Coronary artery (tissue), 2 donors: Measurements from ENCODE around the gene CHRM4.

ENCODE experiments used
- DNase-seq: peaks from one replicate; pipeline ENCODE4 v3.0.0-alpha.2; 2017; ENCODE audit warnings: low spot score
- H3K27ac ChIP-seq, 2 donors: fragments of 200-600 bp; sonication (generic); one replicate each; pipeline ENCODE4 v1.5.1; 2016 to 2019
- H3K4me3 ChIP-seq: fragments of 200-600 bp; sonication (generic); 2 replicates; pipeline ENCODE4 v1.5.1; 2016; ENCODE audit warnings: mild to moderate bottlenecking, moderate library complexity
- TF ChIP-seq, protein P1 (sequence below): fragments of 200-600 bp; sonication (generic); IDR thresholded peaks from one replicate; pipeline ENCODE4 v1.5.1; 2019; ENCODE audit warnings: antibody characterized with exemption

The CHRM4 gene

DNA sequence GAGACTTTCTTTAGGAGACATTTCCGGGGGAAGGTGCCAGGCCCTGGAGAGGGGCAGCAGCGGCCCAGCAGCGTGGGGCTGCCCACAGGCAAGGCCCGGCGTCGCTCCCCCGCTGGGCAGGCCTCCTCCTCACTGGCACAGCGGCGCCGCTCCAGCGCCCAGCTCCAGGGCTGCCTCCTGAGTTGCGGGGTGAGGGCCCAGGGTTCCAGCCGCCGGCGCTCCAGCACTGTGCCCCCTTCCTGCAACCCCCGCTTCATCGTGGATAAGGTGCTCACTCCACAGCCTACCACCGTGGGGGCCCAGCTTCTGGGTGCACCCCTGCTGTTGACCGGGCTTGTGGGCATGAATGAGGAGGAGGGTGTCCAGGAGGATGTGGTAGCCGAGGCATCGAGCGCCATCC is 25.3 kb downstream of the CHRM4 start:
- Histone ChIP-seq H3K27ac (no peak overlapping the region), H3K4me3 (no peak overlapping the region)
- TF ChIP-seq, protein P1, sequence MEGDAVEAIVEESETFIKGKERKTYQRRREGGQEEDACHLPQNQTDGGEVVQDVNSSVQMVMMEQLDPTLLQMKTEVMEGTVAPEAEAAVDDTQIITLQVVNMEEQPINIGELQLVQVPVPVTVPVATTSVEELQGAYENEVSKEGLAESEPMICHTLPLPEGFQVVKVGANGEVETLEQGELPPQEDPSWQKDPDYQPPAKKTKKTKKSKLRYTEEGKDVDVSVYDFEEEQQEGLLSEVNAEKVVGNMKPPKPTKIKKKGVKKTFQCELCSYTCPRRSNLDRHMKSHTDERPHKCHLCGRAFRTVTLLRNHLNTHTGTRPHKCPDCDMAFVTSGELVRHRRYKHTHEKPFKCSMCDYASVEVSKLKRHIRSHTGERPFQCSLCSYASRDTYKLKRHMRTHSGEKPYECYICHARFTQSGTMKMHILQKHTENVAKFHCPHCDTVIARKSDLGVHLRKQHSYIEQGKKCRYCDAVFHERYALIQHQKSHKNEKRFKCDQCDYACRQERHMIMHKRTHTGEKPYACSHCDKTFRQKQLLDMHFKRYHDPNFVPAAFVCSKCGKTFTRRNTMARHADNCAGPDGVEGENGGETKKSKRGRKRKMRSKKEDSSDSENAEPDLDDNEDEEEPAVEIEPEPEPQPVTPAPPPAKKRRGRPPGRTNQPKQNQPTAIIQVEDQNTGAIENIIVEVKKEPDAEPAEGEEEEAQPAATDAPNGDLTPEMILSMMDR = no peak
- no peak for DNase-seq

DNA sequence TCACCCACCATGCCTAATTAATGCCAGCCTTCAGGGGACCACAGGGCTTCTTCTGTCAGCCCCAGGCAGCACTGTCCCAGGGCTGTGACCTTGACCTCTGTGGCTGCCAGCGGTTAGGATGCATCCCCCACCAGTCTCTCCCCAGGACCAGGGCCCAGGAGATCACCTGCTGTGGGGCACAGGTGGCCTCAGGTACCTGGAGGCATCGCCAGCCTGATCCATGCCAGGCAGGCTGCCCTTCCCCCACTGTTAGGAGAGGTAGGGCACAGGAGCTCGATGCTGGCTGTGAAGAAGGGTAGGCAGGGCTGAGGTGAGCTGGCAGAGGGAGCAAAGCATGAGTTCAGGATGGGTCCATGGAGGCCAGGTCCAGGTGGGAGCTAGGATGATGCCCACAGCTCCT is 26.8 kb downstream of the CHRM4 start:
- no peak overlapping the region for H3K27ac ChIP-seq
- no peak overlapping the region for H3K4me3 ChIP-seq
- DNase-seq = no peak
- TF ChIP-seq, protein P1 = no peak

DNA sequence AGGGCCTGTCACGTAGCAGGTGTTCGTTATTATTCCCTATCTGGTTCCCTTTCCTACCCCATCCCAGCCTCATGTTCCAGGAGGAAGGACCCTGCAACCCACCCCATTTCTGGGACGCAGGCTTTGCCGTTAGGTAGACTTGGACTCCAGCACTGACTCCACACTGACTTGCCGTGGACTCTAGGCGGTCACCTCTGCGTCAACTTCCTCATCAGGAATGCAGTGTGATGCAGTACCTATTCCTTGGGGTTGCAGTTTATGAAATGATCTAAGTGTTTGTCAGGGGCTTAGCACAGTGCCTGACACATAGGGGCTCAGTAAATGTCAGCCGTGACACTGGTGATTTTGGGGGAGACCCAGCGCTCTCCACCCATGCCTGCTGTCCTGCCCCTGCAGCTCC is 27.5 kb downstream of the CHRM4 start:
- Histone ChIP-seq H3K27ac (peak overlapping the region in 1 of 2 donors; percentile 86), H3K4me3 (no peak overlapping the region)
- TF ChIP-seq, protein P1 = no peak
- no peak for DNase-seq

DNA sequence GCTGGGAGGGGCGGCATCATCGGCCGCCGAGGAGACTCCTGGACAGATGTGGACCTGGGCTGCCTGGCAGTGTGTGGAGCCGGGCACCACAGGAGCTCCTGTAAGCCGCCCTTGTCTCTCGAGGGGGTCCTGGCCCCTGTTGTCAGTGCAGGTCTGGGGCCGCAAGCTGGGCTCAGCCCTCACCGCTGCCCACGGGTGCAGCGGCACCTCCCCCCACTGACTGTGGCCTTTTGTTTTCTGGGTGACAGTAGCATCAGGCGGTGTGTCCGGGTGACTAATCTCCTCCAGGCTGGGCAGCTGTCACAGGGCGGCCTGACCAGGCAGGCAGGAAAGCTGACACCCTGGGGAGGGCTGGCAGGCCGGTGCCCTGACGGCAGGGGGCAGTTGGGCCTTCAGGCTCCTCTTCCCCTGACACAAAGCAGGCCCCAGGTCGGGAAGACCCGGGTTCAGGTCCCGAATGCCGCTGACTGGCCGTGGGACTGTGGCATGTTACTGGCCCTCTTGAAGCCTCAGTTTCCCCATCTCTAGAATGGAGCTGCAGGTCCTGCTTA is 28.0 kb downstream of the CHRM4 start:
- TF ChIP-seq, protein P1 = no peak
- Histone ChIP-seq H3K4me3 (no peak overlapping the region), H3K27ac (peak overlapping the region in 1 of 2 donors; percentile 86)
- DNase-seq = no peak

DNA sequence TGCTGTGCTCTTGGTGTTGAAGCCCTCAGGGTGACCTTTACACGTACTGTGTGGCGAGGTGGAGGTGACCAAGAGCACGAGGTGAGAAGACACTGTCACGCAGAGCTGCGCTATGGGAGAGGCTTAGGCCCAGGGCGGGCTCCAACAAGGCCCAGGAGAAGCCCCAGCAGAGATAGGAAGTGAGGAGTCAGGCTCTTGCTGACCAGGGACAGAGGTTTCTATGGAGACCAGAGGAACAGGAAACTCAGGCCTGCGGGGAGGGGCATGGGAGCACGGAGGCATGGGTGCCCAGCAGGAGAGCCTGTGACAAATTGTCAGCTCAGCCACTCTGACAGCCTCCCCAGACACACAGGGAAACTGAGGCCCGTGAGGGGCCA is 28.6 kb downstream of the CHRM4 start:
- TF ChIP-seq, protein P1 = no peak
- DNase-seq = no peak
- Histone ChIP-seq H3K4me3 (peak overlapping the region; percentile 51), H3K27ac (peak overlapping the region in 1 of 2 donors; percentile 86)

DNA sequence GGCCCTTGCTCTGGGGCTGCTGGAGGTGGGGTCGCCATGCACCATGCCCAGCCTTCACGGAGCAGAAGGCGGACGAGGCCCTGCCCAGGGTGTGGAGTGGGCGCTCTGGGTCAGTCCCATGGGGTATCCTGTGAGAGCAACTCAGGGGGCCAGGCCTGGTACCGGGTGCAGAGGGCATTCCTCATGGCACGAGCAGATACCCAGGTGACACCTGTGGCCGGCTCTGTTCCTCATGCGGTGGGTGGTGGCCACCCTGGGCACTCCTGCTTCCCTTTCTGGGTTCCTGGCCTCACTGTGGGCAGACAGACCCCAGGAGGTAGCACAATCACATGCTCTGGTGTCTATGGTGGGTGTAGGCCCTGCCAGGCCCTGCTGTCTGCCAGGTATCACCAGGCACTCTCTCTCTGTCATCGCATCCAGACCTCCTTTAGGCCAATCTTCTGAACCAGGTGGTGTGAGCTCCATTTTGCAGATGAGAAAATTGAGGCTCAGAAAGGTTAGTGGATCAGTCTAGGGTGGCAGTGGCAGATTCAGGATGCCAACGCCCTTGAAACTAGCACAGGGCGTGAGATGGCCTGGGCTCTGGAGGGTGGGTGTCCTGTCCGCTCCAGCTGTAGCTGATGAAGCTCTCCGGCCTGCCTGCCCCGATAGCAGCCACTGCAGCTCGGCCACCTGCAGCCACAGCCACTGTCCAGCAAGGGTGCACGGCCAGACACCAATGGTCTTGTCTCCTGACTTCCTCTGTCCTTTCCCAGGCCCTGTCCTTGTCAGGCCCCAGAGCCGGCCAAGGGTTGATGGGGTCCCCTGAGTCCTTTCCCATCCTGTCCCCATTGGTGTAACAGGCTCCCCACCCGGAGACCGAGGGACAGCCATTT is 29.2 kb downstream of the CHRM4 start:
- DNase-seq = no peak
- H3K4me3 ChIP-seq = peak overlapping the region; percentile 51
- H3K27ac ChIP-seq = peak overlapping the region in 1 of 2 donors; percentile 86

More for the DNA sequence above, 29.2 kb downstream of the CHRM4 start:
- TF ChIP-seq, protein P1 = no peak
